ENCODE measurements around the gene SAV1.

GRCh38 chr14:50607181-50607580, 60.9 kb downstream of the SAV1 start:
- TF ChIP-seq, protein P1, sequence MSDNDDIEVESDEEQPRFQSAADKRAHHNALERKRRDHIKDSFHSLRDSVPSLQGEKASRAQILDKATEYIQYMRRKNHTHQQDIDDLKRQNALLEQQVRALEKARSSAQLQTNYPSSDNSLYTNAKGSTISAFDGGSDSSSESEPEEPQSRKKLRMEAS (IDR thresholded peaks at IDR 0.05), result no peak
- no peak for TF ChIP-seq ZFP36 (IDR thresholded peaks at IDR 0.05; ENCODE audit: borderline replicate concordance, partially characterized antibody)
- TF ChIP-seq, protein P2, sequence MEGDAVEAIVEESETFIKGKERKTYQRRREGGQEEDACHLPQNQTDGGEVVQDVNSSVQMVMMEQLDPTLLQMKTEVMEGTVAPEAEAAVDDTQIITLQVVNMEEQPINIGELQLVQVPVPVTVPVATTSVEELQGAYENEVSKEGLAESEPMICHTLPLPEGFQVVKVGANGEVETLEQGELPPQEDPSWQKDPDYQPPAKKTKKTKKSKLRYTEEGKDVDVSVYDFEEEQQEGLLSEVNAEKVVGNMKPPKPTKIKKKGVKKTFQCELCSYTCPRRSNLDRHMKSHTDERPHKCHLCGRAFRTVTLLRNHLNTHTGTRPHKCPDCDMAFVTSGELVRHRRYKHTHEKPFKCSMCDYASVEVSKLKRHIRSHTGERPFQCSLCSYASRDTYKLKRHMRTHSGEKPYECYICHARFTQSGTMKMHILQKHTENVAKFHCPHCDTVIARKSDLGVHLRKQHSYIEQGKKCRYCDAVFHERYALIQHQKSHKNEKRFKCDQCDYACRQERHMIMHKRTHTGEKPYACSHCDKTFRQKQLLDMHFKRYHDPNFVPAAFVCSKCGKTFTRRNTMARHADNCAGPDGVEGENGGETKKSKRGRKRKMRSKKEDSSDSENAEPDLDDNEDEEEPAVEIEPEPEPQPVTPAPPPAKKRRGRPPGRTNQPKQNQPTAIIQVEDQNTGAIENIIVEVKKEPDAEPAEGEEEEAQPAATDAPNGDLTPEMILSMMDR (IDR thresholded peaks at IDR 0.05), result no peak
- TF ChIP-seq POLR2A (IDR thresholded peaks at IDR 0.05; ENCODE audit: low read length), result no peak
- no peak for TF ChIP-seq JUN (IDR thresholded peaks at IDR 0.05)
- TF ChIP-seq SREBF2 (IDR thresholded peaks at IDR 0.05), result no peak
- TF ChIP-seq HDAC2 (IDR thresholded peaks at IDR 0.05), result no peak
- no peak for TF ChIP-seq CEBPB (IDR thresholded peaks at IDR 0.05)
- no peak for TF ChIP-seq ZSCAN20 (CRISPR knock-in tag; IDR thresholded peaks at IDR 0.05)
- no peak for TF ChIP-seq EP300 (IDR thresholded peaks at IDR 0.05)
- no peak for TF ChIP-seq ELK1 (IDR thresholded peaks at IDR 0.05; ENCODE audit: low read depth, low read length)
- no peak for TF ChIP-seq ZC3H11A (IDR thresholded peaks at IDR 0.05)
- no peak for TF ChIP-seq TP53 (CRISPR knock-in tag; IDR thresholded peaks at IDR 0.05)
- TF ChIP-seq MYC (IDR thresholded peaks at IDR 0.05; ENCODE audit: borderline replicate concordance, low read length), result no peak
